T47D (cell line): ENCODE measurements around the gene POTEM.
"Not testable (repeated sequence)": the region's sequence is repeated elsewhere in the genome, so short reads cannot be mapped to it uniquely, and the experiment has no call there.

Experiments
- DNase-seq, 2 experiments: peaks; one replicate each; pipeline versions ENCODE4 v3.0.0 to v3.0.0-alpha.2; 2011 to 2012; ENCODE audit warnings: low read depth in 1 of 2, low spot score in 1 of 2
- in situ Hi-C: cut with HindIII; loops from 2 replicates; pipeline ENCODE4 v1.10.0; 2016; ENCODE audit warnings: low sequenced_read_pairs, low pct_unique_long_range_greater_than_20kb

The POTEM gene

DNA sequence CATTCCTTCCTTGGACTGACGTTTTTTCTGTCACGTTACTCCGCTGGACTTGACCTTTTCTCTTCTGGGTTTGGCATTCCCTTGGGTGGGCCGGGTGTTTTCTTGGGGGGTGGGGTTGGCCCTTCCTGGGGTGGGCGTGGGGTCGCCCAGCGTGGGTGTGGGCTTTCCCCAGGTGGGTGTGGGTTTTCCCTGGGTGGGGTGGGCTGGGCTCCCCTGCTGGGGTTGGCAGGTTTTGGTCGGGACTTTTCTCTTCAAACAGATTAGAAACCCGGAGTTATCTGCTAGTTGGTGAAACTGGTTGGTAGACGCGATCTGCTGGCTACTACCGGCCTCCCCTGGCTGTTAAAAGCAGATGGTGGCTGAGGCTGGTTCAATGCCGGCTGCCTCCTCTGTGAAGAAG, at the start of gene POTEM:
Gene POTEM (plus strand): TSS at position 301 of the 400 bp plus-strand sequence. CDS start 52 bp downstream, at position 353.
- in situ Hi-C loops, DNase-seq: not testable (repeated sequence)

DNA sequence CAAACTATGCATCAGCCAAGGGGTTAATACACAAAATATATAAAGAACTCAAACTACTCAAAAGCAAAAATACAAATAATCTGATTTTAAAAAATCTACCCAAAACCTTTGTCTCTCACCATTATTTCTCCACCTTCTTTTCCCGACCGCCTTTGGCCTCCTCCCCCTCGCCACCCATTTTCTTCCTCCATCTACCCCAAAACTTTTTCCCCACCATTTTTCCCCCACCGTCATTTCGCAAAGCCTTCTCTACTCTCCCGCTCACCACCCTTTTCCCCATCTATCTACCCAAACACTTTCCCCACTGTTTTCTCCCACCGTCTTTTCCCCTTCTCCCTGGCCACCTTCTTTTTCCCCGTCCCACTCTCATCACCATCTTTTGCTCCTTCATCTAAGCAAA, 48.9 kb upstream of the POTEM start:
- in situ Hi-C loops = not testable (repeated sequence)

DNA sequence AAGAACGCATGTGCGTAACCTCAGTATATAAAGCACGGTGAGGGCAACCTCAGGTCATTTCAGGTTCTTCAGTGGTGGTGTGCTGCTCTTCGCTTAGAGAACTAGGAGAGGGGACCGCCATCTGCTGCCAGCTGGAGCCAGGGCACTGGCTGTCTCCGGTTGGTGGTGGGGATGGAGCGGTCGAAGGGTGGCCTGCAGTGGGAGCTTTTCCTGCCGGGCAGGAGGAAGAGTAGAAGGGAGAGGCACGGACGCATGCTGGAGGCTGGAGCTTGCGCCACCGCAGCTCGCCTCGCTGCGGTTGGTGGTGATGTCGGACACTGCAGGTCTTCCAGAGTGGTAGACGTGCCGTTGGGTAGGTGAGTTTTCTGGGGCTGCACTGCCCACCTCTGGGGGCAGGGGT, 47.2 kb upstream of the POTEM start:
- DNase-seq, in situ Hi-C loops: not testable (repeated sequence)

More for the DNA sequence above, 48.9 kb upstream of the POTEM start:
- DNase-seq = not testable (repeated sequence)

DNA sequence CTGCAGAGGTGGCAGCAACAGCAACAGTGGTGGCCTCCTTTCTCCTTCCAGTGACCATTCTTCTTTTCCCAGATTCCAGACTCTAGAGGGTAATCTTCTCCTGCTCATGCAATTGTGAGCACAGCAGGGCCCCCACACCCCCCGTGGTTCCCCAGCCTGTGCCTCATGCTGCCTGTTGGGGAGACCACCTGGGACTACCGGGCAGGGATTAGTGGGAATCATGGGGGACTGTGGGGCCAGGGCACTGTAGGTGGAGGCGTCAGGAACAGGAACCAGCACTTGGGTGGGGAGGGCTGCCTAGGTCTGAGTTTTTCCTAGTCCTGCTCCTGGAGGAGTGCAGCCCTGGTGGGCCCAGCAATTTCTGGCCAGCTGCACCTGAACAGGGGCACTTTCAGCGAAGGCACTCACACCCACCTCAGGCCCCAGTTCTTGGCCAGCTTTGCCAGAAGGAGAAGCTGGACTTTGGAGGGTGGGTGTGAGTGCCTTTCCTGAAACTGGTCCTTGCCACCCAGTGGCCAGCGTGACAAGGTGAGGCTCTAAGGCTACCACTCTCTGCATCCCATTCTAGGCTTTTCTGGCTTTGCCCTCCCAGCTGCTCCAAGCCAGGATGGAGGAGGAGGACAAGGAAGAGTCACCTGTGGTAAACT, 46.1 kb upstream of the POTEM start:
- in situ Hi-C loops = not testable (repeated sequence)

DNA sequence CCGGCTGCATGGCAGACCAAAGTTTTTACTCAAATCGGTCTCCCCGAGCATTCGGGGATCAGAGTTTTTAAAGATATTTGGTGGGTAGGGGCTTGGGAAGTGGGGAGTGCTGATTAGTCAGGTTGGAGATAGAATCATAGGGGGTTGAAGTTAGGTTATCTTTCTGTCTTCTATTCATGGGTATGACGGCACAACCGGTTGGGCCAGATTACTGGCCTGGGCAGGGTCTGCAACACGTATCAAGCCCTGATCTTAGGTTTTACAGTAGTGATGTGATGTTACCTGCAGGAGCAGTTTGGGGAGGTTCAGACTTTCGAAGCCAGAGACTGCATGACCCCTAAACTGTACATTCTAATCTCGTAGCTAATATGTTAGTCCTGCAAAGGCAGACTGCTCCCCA, 30.4 kb upstream of the POTEM start:
- in situ Hi-C loops, DNase-seq: not testable (repeated sequence)

More for the DNA sequence above, 46.1 kb upstream of the POTEM start:
- DNase-seq = not testable (repeated sequence)

DNA sequence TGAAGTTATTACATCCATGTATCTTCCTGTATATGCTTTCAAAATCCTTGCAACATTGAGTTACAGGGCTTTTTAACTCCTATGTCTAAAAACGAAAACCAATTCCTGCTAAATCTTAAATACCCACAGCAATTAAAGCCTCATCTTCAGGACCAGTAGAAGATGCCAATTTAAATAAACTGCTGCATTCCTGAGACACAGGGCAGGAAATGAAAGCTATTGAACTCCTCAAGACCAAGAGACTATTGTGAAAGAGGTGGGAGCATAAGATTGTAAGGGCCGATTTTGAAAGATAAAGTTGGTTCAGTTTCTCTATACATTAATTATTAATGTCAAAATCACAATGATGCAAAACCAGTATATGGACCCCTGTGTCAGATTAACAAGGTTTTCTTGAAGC, 28.5 kb upstream of the POTEM start:
- DNase-seq, in situ Hi-C loops: not testable (repeated sequence)

DNA sequence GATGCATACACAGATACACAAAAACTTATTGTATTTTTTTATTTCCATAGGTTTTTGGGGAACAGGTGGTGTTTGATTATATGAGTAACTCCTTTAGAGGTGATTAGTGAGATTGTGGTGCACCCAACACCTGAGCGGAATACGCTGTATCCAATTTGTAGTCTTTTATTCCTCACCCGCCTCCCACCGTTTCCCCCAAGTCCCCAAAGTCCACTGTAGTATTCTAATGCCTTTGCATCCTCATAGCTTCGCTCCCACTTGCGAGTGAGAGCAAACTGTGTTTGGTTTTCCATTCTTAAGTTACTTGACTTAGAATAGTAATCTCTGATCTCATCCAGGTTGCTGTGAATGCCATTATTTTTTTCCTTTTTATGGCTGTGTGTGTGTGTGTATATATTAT, 17.3 kb upstream of the POTEM start:
- DNase-seq, in situ Hi-C loops: not testable (repeated sequence)

DNA sequence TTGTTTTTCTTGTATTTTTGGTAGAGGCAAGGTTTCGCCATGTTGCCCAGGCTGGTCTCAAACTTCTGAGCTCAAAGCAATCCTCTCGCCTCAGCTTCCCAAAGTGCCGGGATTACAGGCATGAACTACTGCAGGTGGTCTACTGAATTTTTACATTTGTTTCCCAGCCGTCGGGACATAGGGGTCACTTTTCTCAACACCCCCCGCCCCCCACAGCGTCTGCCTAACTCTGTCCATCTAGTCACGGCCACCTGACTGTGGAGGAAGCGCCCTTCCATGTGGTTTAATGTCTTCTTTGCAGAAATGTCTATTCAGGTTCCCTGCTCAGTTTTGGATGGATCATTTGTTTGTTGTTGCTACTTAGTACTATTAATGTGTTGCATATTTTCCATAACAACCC, 14.1 kb upstream of the POTEM start:
- in situ Hi-C loops, DNase-seq: not testable (repeated sequence)

DNA sequence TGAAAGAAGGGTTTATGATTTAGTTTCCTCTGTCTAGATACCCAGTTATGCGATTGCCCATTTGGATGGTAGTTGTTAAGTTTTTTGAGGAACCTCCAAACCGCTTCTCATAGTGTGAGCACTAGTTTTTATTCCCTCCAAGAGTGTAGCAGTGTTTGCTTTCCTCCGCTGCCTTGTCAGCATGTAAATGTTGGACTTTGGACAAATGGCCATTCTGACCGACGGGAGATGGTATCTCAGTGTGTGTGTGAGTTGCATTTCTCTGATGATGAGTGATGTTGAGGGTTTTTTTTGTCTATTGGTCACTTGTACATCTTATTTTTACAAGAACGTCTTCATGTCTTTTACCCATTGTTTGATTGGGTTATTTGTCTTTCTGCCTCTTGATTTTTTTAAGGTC, 11.4 kb upstream of the POTEM start:
- DNase-seq, in situ Hi-C loops: not testable (repeated sequence)

DNA sequence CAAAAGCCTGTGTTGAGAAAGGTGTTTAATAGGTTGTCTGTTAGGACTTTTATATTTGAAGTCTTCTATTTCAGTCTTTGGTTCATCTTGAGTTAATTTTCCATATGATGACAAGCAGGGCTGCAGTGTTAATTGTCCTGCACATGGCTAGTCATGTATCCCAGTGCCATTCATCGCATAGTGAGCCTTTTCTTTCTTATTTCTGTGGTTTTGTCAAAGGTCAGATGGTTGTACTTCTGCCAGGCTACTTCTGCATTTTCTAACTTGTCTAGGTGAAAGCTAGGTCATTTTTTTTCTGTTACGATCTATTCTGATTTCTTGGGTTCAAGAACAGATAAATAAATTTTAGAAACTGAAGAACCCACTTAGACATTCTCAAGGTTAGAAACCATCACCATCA, 5.7 kb upstream of the POTEM start:
- in situ Hi-C loops, DNase-seq: not testable (repeated sequence)

DNA sequence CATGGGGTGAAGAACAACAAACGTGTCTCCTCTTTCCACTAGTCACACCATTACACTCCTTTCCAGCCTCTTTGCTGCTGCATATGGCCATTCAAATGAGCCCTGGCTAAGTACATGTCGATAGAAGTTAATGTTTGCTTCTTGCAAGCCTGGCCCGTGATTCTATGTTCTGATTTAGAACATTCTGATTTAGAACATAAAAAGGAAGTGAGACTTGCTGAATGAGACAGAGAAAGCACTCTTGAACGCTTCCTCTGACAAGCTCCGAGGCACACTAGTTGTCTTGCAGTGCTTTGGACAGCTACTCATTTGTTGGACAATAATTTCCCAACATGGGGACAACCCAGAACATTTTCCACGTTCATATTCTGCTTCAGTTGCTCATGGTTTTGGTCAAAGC, 5.1 kb upstream of the POTEM start:
- in situ Hi-C loops, DNase-seq: not testable (repeated sequence)

DNA sequence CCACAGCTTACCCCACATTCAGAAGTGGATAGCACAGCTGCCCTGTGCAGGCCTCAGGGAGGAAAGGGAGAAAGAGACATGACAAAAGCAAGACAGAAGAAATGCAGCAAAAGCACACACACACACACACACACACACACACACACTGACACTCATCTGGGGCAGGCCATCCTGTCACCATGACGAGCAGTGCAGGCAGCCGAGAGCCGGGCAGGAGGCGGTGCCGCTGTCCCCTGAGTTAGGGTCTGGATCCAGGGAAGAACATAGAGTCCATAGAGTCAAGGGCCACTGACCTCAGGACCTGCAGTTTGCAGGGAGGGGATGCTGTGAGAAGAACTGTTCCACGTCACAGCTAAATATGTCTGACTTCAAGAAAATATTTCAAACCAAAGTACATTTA, 4.0 kb upstream of the POTEM start:
- in situ Hi-C loops = not testable (repeated sequence)

DNA sequence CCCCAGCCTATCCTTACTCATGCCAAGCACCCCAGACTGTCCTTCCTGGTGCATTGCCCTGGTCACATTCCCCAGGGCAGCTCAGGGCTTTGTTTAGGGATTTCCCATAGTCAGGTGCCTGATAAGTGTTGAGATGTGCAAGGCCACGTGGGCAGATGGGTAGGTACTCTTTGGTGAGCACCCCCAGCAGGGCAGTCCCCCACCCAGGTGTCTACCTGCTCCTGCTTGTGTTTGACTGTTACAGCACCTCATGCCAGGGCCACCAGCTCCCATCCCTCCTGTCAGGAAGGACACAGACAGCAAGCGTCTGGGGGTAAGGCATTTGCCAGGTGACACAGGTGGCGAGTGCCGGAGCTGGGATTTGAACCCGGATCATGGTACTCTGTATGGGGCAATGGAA, 2.4 kb upstream of the POTEM start:
- DNase-seq, in situ Hi-C loops: not testable (repeated sequence)

More for the DNA sequence above, 4.0 kb upstream of the POTEM start:
- DNase-seq = not testable (repeated sequence)

DNA sequence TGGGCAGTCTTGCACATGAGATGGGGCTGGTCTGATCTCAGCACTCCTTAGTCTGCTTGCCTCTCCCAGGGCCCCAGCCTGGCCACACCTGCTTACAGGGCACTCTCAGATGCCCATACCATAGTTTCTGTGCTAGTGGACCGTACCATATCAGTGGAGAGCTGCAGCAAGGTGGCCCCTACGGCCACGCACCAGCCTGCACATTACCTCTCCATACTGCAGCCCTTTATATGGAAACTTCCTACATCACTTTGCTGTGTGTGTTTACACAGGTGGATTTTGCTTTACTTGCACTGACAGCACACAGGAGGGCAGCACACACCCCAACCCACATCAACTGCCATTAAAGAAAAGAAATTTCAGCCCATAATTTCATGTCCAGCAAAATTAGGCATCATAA, 35.3 kb downstream of the POTEM start:
- in situ Hi-C loops, DNase-seq: not testable (repeated sequence)

DNA sequence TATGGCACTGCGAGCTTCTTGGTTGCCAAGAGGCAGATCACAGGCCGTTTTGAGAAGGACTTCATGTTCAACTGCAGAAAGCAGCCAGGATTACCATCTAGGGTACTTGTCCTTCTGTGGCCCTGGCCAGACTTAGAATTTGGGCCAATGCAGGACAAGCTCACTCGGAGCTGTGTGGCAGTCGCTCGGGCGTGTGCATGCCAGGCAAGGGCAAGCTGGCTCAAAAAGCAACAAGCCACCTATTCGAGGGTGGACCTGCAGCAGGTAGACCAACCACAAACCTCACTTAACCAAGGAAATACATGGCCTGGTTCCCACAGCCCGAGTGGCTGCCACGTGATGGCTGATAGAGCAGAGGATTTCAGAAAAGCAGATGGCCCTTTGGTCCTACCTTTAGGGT, 39.3 kb downstream of the POTEM start:
- in situ Hi-C loops, DNase-seq: not testable (repeated sequence)

DNA sequence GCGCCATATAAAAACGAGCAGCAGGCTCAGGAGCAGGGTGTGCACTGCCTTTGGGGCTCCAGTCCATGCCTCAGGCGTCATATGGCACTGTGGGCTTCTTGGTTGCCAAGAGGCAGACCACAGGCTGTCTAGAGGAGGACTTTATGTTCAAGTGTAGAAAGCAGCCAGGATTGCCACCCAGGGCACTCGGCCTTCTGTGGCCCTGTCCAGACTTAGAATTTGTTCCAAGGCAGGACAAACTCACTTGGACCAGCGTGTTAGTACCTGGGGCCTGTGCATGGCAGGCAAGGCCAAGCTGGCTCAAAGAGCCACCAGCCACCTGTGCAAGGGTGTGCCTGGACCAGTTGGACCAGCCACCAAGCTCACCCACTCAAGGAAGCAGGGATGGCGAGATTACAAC, 40.4 kb downstream of the POTEM start:
- DNase-seq, in situ Hi-C loops: not testable (repeated sequence)

DNA sequence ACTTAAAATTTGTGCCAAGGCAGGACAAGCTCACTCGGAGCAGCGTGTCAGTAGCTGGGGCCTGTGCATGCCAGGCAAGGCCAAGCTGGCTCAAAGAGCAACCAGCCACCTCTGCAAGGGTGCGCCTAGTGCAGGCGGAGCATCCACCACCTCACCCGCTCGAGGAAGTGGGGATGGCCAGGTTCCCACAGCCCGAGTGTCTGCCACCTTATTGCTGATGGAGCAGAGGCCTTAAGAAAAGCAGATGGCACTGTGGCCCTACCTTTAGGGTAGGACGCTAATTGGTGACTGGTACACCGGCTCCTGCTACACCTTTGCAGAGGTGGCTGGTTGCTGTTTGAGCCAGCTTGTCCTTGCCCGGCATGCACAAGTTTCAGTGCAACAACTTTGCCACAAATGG, 43.8 kb downstream of the POTEM start:
- in situ Hi-C loops, DNase-seq: not testable (repeated sequence)

DNA sequence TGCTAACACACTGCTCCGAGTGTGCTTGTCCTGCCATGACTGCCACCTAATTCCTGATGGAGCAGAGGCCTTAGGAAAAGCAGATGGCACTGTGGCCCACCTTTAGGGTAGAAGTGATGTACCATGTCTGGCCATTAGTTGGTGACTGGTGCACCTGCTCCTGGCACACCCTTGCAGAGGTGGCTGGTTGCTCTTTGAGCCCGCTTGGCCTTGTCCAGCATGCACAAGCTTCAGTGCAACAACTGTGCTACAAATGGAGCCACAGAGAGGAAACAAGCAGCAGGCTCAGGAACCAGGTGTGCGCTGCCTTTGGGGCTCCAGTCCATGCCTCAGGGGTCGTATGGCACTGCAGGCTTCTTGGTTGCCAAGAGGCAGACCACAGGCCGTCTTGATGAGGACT, 44.5 kb downstream of the POTEM start:
- DNase-seq, in situ Hi-C loops: not testable (repeated sequence)

DNA sequence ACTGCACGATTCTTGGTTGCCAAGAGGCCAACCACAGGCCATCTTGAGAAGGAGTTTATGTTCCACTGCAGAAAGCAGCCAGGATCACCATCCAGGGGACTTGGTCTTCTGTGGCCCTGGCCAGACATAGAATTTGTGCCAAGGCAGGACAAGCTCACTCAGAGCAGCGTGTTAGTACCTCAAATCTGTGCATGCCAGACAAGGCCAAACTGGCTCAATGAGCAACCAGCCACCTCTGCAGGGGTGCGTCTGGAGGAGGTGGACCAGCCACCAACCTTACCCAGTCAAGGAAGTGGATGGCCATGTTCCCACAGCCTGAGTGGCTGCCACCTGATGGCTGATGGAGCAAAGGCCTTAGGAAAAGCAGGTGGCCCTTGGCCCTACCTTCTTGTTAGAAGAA, 48.0 kb downstream of the POTEM start:
- in situ Hi-C loops, DNase-seq: not testable (repeated sequence)
